Ishikawa (cell line): ENCODE results near the gene OPN1SW.

Source experiments
- CEBPB ChIP-seq: IDR thresholded peaks from 2 replicates; pipeline ENCODE4 v1.6.1; 2012
- CREB1 ChIP-seq: IDR thresholded peaks from 2 replicates; pipeline ENCODE4 v1.6.1; 2012; ENCODE audit warnings: low read depth
- EGR1 ChIP-seq: IDR thresholded peaks from 2 replicates; pipeline ENCODE4 v1.6.1; 2012
- EP300 ChIP-seq: IDR thresholded peaks from 2 replicates; pipeline ENCODE4 v1.6.1; 2012; ENCODE audit warnings: borderline replicate concordance
- FOXM1 ChIP-seq: IDR thresholded peaks from 2 replicates; pipeline ENCODE4 v1.6.1; 2012; ENCODE audit warnings: low read depth, borderline replicate concordance
- NFIC ChIP-seq: IDR thresholded peaks from 2 replicates; pipeline ENCODE4 v1.6.1; 2012
- RAD21 ChIP-seq: IDR thresholded peaks from 2 replicates; pipeline ENCODE4 v1.6.1; 2012; ENCODE audit warnings: low read depth
- TAF1 ChIP-seq: IDR thresholded peaks from 2 replicates; pipeline ENCODE4 v1.6.1; 2012; ENCODE audit warnings: low read depth, mild to moderate bottlenecking
- TCF12 ChIP-seq: IDR thresholded peaks from 2 replicates; pipeline ENCODE4 v1.6.1; 2012; ENCODE audit warnings: low read depth
- TEAD4 ChIP-seq: IDR thresholded peaks from 2 replicates; pipeline ENCODE4 v1.6.1; 2012
- ZBTB7A ChIP-seq: IDR thresholded peaks from 2 replicates; pipeline ENCODE4 v1.6.1; 2012; ENCODE audit warnings: low read depth
- TF ChIP-seq, protein P1 (sequence below): IDR thresholded peaks from 2 replicates; pipeline ENCODE4 v1.6.1; 2012
- TF ChIP-seq, protein P2 (sequence below): IDR thresholded peaks from 2 replicates; pipeline ENCODE4 v1.6.1; 2012; ENCODE audit warnings: low read depth, mild to moderate bottlenecking

DNA sequence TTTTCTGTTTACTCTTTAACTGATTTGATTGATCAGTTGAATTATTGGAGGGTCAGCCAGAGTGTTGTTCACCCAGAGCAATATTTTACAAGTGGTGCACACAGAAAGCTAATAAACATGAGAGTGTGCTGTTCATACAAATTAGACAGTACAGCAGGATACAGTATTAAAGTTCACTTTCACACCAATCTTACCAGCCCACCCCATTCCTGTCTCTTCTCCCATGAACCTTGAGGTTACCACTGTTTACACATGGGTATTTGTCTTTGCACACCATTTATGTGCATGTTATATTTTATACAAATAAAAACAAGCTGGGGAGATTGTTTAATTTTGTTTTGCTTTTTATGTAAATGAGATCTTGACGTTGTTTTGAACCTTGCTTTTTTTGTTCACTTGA lies 29.9 kb downstream of the OPN1SW start:
- no peak for TF ChIP-seq TAF1
- TF ChIP-seq RAD21: no peak
- no peak for TF ChIP-seq TEAD4
- no peak for TF ChIP-seq CEBPB
- TF ChIP-seq EP300: no peak
- TF ChIP-seq, protein P1, sequence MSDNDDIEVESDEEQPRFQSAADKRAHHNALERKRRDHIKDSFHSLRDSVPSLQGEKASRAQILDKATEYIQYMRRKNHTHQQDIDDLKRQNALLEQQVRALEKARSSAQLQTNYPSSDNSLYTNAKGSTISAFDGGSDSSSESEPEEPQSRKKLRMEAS: no peak
- no peak for TF ChIP-seq NFIC
- no peak for TF ChIP-seq TCF12
- no peak for TF ChIP-seq EGR1
- TF ChIP-seq, protein P2, sequence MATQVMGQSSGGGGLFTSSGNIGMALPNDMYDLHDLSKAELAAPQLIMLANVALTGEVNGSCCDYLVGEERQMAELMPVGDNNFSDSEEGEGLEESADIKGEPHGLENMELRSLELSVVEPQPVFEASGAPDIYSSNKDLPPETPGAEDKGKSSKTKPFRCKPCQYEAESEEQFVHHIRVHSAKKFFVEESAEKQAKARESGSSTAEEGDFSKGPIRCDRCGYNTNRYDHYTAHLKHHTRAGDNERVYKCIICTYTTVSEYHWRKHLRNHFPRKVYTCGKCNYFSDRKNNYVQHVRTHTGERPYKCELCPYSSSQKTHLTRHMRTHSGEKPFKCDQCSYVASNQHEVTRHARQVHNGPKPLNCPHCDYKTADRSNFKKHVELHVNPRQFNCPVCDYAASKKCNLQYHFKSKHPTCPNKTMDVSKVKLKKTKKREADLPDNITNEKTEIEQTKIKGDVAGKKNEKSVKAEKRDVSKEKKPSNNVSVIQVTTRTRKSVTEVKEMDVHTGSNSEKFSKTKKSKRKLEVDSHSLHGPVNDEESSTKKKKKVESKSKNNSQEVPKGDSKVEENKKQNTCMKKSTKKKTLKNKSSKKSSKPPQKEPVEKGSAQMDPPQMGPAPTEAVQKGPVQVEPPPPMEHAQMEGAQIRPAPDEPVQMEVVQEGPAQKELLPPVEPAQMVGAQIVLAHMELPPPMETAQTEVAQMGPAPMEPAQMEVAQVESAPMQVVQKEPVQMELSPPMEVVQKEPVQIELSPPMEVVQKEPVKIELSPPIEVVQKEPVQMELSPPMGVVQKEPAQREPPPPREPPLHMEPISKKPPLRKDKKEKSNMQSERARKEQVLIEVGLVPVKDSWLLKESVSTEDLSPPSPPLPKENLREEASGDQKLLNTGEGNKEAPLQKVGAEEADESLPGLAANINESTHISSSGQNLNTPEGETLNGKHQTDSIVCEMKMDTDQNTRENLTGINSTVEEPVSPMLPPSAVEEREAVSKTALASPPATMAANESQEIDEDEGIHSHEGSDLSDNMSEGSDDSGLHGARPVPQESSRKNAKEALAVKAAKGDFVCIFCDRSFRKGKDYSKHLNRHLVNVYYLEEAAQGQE: no peak
- TF ChIP-seq CREB1: no peak
- no peak for TF ChIP-seq FOXM1
- no peak for TF ChIP-seq ZBTB7A
